GM12878 (cell line): Measurements from ENCODE around the gene TAPBPL. TPM values are rescaled to one million over a fixed set of nuclear protein-coding genes. Genes with fewer than 3 reads are reported as not detected.
A peak's percentile ranks its signal among the peaks of the same experiment; 100 is the strongest.

Experiments
- ATAC-seq: fragments of 200-7000 bp; cut with Tn5 transposase; 3 replicates; pipeline ENCODE4 v1.9.1; 2020; ENCODE audit warnings: mild to moderate bottlenecking, moderate library complexity
- BruUV-seq: library from RNA; stranded (reverse); fragments of 400-500 nt; replicated peaks from 2 replicates; lab custom pipeline; 2021; lab: Mats Ljungman, UMichigan
- CTCF ChIA-PET: fragments of 300-600 bp; sonication (Branson Sonifier 250); formaldehyde crosslinking; extraction: SDS; loops from one replicate; lab custom pipeline; 2021; ENCODE audit warnings: inconsistent platforms; lab: Yijun Ruan, JAX
- POLR2A ChIA-PET: fragments of 350-600 bp; formaldehyde crosslinking; extraction: SDS; loops from one replicate; lab custom pipeline; 2021; ENCODE audit warnings: inconsistent platforms; lab: Charles Lee
- RAD21 ChIA-PET: fragments of 300-600 bp; sonication (Branson Sonifier 250); formaldehyde crosslinking; loops from one replicate; lab custom pipeline; 2023; ENCODE audit warnings: antibody characterized with exemption; ENCODE audit not compliant: unreplicated experiment; lab: Charles Lee
- SMC1A ChIA-PET: fragments of 300-600 bp; sonication (Branson Sonifier 250); formaldehyde crosslinking; loops from one replicate; lab custom pipeline; 2023; ENCODE audit not compliant: unreplicated experiment, uncharacterized antibody; lab: Charles Lee
- DNase-seq: peaks from one replicate; pipeline ENCODE4 v3.0.0-alpha.2; 2011; ENCODE audit warnings: low read depth, low spot score
- FAIRE-seq: peaks from 3 replicates; lab custom pipeline; 2011; peaks lifted over from hg19 to GRCh38; lab: Jason Lieb, UNC
- H2AFZ ChIP-seq: 2 replicates; pipeline ENCODE4 v1.6.0; 2011; ENCODE audit warnings: low read depth, low read length, control low read depth; ENCODE audit not compliant: control insufficient read depth
- H3K27ac ChIP-seq: 2 replicates; pipeline ENCODE4 v1.5.1; 2011; ENCODE audit warnings: control low read depth; ENCODE audit not compliant: control insufficient read depth, insufficient read depth
- H3K27me3 ChIP-seq, 2 experiments: replicated peaks in 1 of 2; 2 replicates each; pipeline versions ENCODE4 v1.6.0 to v1.6.1; 2011; ENCODE audit warnings: low read length in 1 of 2; ENCODE audit not compliant: control insufficient read depth in 2 of 2, insufficient read depth in 2 of 2
- H3K36me3 ChIP-seq, 2 experiments: 2 replicates each; pipeline ENCODE4 v1.5.1; 2011; ENCODE audit warnings: low read length in 1 of 2; ENCODE audit not compliant: control insufficient read depth in 2 of 2, insufficient read depth in 2 of 2
- H3K4me1 ChIP-seq: 2 replicates; pipeline ENCODE4 v1.6.1; 2011; ENCODE audit warnings: mild to moderate bottlenecking, low read length, moderate library complexity, mixed read lengths; ENCODE audit not compliant: control insufficient read depth, insufficient read depth
- H3K4me2 ChIP-seq: 2 replicates; pipeline ENCODE4 v1.6.0; 2011; ENCODE audit warnings: control low read depth; ENCODE audit not compliant: control insufficient read depth, insufficient read depth
- H3K4me3 ChIP-seq: fragments of 200-600 bp; sonication (generic); 2 replicates; pipeline ENCODE4 v1.5.1; 2016
- H3K79me2 ChIP-seq: 2 replicates; pipeline ENCODE4 v1.6.0; 2011; ENCODE audit warnings: low read length; ENCODE audit not compliant: control insufficient read depth, insufficient read depth
- H3K9ac ChIP-seq: 2 replicates; pipeline ENCODE4 v1.8.0; 2011; ENCODE audit warnings: low read length, control low read depth, mixed read lengths; ENCODE audit not compliant: control insufficient read depth, insufficient read depth
- H3K9me3 ChIP-seq: replicated peaks from 3 replicates; pipeline ENCODE4 v1.5.1; 2011; ENCODE audit warnings: mild to moderate bottlenecking, low read length; ENCODE audit not compliant: control insufficient read depth, insufficient read depth
- H4K20me1 ChIP-seq: 2 replicates; pipeline ENCODE4 v1.6.0; 2011; ENCODE audit not compliant: control insufficient read depth, insufficient read depth
- CBX5 ChIP-seq: sonication (generic); IDR thresholded peaks from 2 replicates; pipeline ENCODE4 v1.6.1; 2016; ENCODE audit warnings: low read depth, moderate library complexity, mild to moderate bottlenecking, inconsistent platforms
- DPF2 ChIP-seq: fragments of 450-650 bp; IDR thresholded peaks from 2 replicates; pipeline ENCODE4 v1.6.1; 2017; ENCODE audit warnings: mild to moderate bottlenecking
- FOXK2 ChIP-seq: fragments of 450-650 bp; IDR thresholded peaks from 2 replicates; pipeline ENCODE4 v1.6.1; 2017; ENCODE audit warnings: mild to moderate bottlenecking, moderate library complexity
- KAT2A ChIP-seq: conservative IDR thresholded peaks from 2 replicates; pipeline ENCODE4 v1.6.1; 2011; ENCODE audit warnings: low read depth, low read length; ENCODE audit not compliant: control insufficient read depth
- PAX8 ChIP-seq: fragments of 450-650 bp; IDR thresholded peaks from 2 replicates; pipeline ENCODE4 v1.6.1; 2017; ENCODE audit warnings: mild to moderate bottlenecking, moderate library complexity
- RUNX3 ChIP-seq: IDR thresholded peaks from 2 replicates; pipeline ENCODE4 v1.6.1; 2012; ENCODE audit warnings: low read length, inconsistent platforms
- SMC3 ChIP-seq: IDR thresholded peaks from 2 replicates; pipeline ENCODE4 v1.6.1; 2011; ENCODE audit warnings: low read length, improper control_type of control experiment, borderline replicate concordance
- TAF1 ChIP-seq: IDR thresholded peaks from 2 replicates; pipeline ENCODE4 v1.6.1; 2011; ENCODE audit warnings: mild to moderate bottlenecking, low read depth, low read length, borderline replicate concordance
- ZBED1 ChIP-seq: IDR thresholded peaks from 2 replicates; pipeline ENCODE4 v1.6.1; 2016; ENCODE audit warnings: borderline replicate concordance
- WGBS: methylation state at CpG from one replicate; pipeline ENCODE4 v1.1.6; 2016; ENCODE audit warnings: low lambda C conversion rate; ENCODE audit not compliant: insufficient replicate concordance, insufficient coverage; ENCODE audit errors: missing lambda C conversion rate; 5-methylcytosine and 5-hydroxymethylcytosine counted together
- in situ Hi-C: fragments of 300-500 bp; cut with MboI; formaldehyde crosslinking; loops from 9 replicates; pipeline ENCODE4 v1.14.3; 2018; ENCODE audit warnings: mixed read lengths
- intact Hi-C: fragments of 100-400 bp; cut with micrococcal nuclease; formaldehyde crosslinking; loops from one replicate; pipeline ENCODE4 v1.14.2; 2022; ENCODE audit not compliant: unreplicated experiment
- polyA plus RNA-seq, 11 experiments: library from polyadenylated mRNA; depleted of rRNA in 4 of 11; unstranded in 6 of 11; stranded (reverse) in 5 of 11; fragments of >200 nt; fragmentation: Nextera tagmentation in 4 of 11; fragmentation: Illumina TruSeq in 1 of 11; extraction: Ambion mirVana in 4 of 11; extraction: Trizol in 1 of 11; gene quantifications; 1 replicate in 1 of 11; 2 replicates in 10 of 11; pipeline versions ENCODE4 v1.2.1 to v1.2.3, GENCODE V29; 2011 to 2016; ENCODE audit warnings: inconsistent platforms in 2 of 11, missing spikeins in 2 of 11, low read depth in 1 of 11
- total RNA-seq, 4 experiments: library from RNA; depleted of rRNA in 3 of 4; stranded (reverse); fragments of >200 nt in 3 of 4; fragmentation: Illumina TruSeq in 1 of 4; extraction: Trizol in 1 of 4; gene quantifications; 2 replicates each; pipeline versions ENCODE4 v1.2.1 to v1.2.3, GENCODE V29; 2013 to 2021
- TF ChIP-seq, protein P1 (sequence below): fragments of 450-650 bp; IDR thresholded peaks from 2 replicates; pipeline ENCODE4 v1.6.1; 2017; ENCODE audit warnings: antibody characterized with exemption, mild to moderate bottlenecking, moderate library complexity
- TF ChIP-seq, protein P2 (sequence below): IDR thresholded peaks from 2 replicates; pipeline ENCODE4 v1.6.1; 2011; ENCODE audit warnings: low read depth, low read length, improper control_type of control experiment, borderline replicate concordance
- TF ChIP-seq, protein P3 (sequence below): fragments of 450-650 bp; IDR thresholded peaks from 2 replicates; pipeline ENCODE4 v1.6.1; 2016; ENCODE audit warnings: mild to moderate bottlenecking

TAPBPL gene
- total and polyA plus RNA-seq, 10 of the 15 experiments (the other 5 are each of a cell fraction or from before 2014, with no cell fraction given), result 12.4 to 45.0 (median 29.9) TPM

DNA sequence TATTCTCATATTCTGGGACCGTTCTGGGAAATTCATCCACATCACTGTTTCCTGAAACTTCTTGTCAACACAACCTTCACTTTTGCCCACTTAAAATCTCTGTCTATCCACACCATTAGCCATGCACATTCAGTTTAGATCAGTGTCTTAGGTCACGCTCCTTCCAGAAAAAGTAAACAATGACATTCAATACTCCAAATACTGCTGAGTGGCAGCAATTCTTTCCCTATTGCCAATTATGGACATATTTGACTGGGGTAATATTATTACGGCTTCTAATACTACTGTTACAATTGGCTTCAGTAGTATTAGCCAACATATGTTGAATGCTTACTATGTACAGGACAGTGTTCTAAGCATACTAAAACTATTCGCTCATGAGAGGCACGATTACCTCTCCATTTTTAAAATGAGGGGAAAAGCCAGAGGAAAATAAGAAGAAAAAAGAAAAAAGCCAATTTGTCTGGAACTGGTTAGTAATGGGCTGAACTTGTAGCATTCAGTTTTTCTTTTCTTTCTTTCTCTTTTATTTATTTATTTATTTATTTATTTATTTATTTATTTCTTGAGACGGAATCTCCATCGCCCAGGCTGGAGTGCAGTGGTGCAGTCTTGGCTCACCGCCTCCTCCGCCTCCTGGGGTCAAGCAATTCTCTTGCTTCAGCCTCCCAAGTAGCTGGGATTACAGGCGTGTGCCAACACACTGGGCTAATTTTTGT lies 44.4 kb upstream of the TAPBPL start:
- Histone ChIP-seq H3K4me3 (no peak overlapping the region), H3K79me2 (no peaks in the 10 kb centered on the region), H3K9ac (no peak overlapping the region), H2AFZ (no peak overlapping the region), H3K9me3 (no peaks in the 10 kb centered on the region), H3K36me3 (no peaks in the 10 kb centered on the region), H3K27ac (no peak overlapping the region), H3K27me3 (no peaks in the 10 kb centered on the region; a peak in 1 of 4 replicates), H4K20me1 (no peaks in the 10 kb centered on the region), H3K4me1 (no peaks in the 10 kb centered on the region), H3K4me2 (no peak overlapping the region)
- intact Hi-C loops (no loop called here), in situ Hi-C loops (no loop called here)
- no peak for FAIRE-seq
- SMC1A ChIA-PET, result no interaction called here
- ATAC-seq, result no peak
- POLR2A ChIA-PET, result no interaction called here
- RAD21 ChIA-PET, result no interaction called here
- no TSS peak for BruUV-seq
- WGBS, result 75% methylated on average over 10 of the region's 10 CpGs
- TF ChIP-seq DPF2, result no peak
- no peak for TF ChIP-seq CBX5
- no peak for TF ChIP-seq SMC3
- TF ChIP-seq KAT2A, result no peak
- no peak for TF ChIP-seq FOXK2
- no peak for TF ChIP-seq ZBED1
- CTCF ChIA-PET, result no interaction called here
- DNase-seq, result no peak

GRCh38 chr12:6416596-6416995 lies 35.2 kb upstream of the TAPBPL start:
- in situ Hi-C loops, result no loop called here
- WGBS, result 17% methylated on average over 3 of the region's 3 CpGs
- ATAC-seq, result peak; percentile 61; the same call in 2 of the 3 replicates
- TF ChIP-seq, protein P1, sequence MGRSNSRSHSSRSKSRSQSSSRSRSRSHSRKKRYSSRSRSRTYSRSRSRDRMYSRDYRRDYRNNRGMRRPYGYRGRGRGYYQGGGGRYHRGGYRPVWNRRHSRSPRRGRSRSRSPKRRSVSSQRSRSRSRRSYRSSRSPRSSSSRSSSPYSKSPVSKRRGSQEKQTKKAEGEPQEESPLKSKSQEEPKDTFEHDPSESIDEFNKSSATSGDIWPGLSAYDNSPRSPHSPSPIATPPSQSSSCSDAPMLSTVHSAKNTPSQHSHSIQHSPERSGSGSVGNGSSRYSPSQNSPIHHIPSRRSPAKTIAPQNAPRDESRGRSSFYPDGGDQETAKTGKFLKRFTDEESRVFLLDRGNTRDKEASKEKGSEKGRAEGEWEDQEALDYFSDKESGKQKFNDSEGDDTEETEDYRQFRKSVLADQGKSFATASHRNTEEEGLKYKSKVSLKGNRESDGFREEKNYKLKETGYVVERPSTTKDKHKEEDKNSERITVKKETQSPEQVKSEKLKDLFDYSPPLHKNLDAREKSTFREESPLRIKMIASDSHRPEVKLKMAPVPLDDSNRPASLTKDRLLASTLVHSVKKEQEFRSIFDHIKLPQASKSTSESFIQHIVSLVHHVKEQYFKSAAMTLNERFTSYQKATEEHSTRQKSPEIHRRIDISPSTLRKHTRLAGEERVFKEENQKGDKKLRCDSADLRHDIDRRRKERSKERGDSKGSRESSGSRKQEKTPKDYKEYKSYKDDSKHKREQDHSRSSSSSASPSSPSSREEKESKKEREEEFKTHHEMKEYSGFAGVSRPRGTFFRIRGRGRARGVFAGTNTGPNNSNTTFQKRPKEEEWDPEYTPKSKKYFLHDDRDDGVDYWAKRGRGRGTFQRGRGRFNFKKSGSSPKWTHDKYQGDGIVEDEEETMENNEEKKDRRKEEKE, result no peak
- TF ChIP-seq, protein P2, sequence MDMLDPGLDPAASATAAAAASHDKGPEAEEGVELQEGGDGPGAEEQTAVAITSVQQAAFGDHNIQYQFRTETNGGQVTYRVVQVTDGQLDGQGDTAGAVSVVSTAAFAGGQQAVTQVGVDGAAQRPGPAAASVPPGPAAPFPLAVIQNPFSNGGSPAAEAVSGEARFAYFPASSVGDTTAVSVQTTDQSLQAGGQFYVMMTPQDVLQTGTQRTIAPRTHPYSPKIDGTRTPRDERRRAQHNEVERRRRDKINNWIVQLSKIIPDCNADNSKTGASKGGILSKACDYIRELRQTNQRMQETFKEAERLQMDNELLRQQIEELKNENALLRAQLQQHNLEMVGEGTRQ, result no peak
- TF ChIP-seq, protein P3, sequence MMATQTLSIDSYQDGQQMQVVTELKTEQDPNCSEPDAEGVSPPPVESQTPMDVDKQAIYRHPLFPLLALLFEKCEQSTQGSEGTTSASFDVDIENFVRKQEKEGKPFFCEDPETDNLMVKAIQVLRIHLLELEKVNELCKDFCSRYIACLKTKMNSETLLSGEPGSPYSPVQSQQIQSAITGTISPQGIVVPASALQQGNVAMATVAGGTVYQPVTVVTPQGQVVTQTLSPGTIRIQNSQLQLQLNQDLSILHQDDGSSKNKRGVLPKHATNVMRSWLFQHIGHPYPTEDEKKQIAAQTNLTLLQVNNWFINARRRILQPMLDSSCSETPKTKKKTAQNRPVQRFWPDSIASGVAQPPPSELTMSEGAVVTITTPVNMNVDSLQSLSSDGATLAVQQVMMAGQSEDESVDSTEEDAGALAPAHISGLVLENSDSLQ, result no peak
- no peak for TF ChIP-seq TAF1
- TF ChIP-seq RUNX3, result peak; percentile 64
- TF ChIP-seq PAX8, result no peak

More at GRCh38 chr12:6416596-6416995, 35.2 kb upstream of the TAPBPL start:
- no peak overlapping the region for H3K4me2 ChIP-seq
- H3K4me1 ChIP-seq, result no peaks in the 10 kb centered on the region
- H3K27ac ChIP-seq, result no peak overlapping the region
- no peaks in the 10 kb centered on the region for H3K27me3 ChIP-seq
- no peak for DNase-seq
- H4K20me1 ChIP-seq, result no peaks in the 10 kb centered on the region
- H3K9ac ChIP-seq, result no peak overlapping the region
- no peaks in the 10 kb centered on the region for H3K79me2 ChIP-seq
- intact Hi-C loops, result no loop called here
- H3K9me3 ChIP-seq, result no peaks in the 10 kb centered on the region
- SMC1A ChIA-PET, result interaction anchor here (0.6 kb wide), 1 partner anchor 81 kb away, joined by 3 read pairs; no protein-coding TSS in a partner anchor
- H2AFZ ChIP-seq, result no peak overlapping the region
- CTCF ChIA-PET, result interaction anchor here (0.7 to 1.4 kb wide), 3 partner anchors 75 to 147 kb away, joined by 3 to 4 read pairs (median 3); partner anchors contain the start of gene TNFRSF1A
- no TSS peak for BruUV-seq
- H3K36me3 ChIP-seq, result no peaks in the 10 kb centered on the region
- no peak for FAIRE-seq
- POLR2A ChIA-PET, result no interaction called here
- no peak overlapping the region for H3K4me3 ChIP-seq
- RAD21 ChIA-PET, result interaction anchor here (1.3 kb wide), 1 partner anchor 48 kb away, joined by 3 read pairs; no protein-coding TSS in a partner anchor
